CD4-positive, alpha-beta T cell (primary cell): ENCODE measurements around the gene SPATA21. TPM values are rescaled to one million over a fixed set of nuclear protein-coding genes. Genes with fewer than 3 reads are reported as not detected.
"Not testable (repeated sequence)": the region's sequence is repeated elsewhere in the genome, so short reads cannot be mapped to it uniquely, and the experiment has no call there.

Experiments used
- ATAC-seq: fragments of 200-7000 bp; cut with Tn5 transposase; one replicate; pipeline ENCODE4 v1.10.0; 2022; ENCODE audit warnings: mild to moderate bottlenecking; ENCODE audit not compliant: poor library complexity
- CTCF ChIA-PET: fragments of 350-600 bp; sonication (Branson Sonifier 250); formaldehyde crosslinking; loops from one replicate; lab custom pipeline; 2021; ENCODE audit warnings: antibody characterized with exemption, inconsistent platforms; lab: Charles Lee
- POLR2A ChIA-PET: fragments of 350-600 bp; sonication (Branson Sonifier 250); formaldehyde crosslinking; loops from one replicate; lab custom pipeline; 2021; ENCODE audit warnings: antibody characterized with exemption, inconsistent platforms; lab: Charles Lee
- DNase-seq, 14 experiments: peaks; one replicate each; pipeline ENCODE4 v3.0.0-alpha.2; 2013 to 2020; ENCODE audit warnings: mixed read lengths in 2 of 14
- H3K27ac ChIP-seq, 2 donors: one replicate each; pipeline versions ENCODE4 v1.5.1 to v1.7.0; 2013; ENCODE audit warnings: low read length in 2 of 2, low read depth in 1 of 2, mild to moderate bottlenecking in 1 of 2
- H3K27me3 ChIP-seq, 2 experiments: 1 replicate in 1 of 2; 2 replicates in 1 of 2; pipeline versions ENCODE4 v1.6.1 to v1.7.0; 2013; ENCODE audit warnings: low read length in 2 of 2, control low read depth in 1 of 2, mild to moderate bottlenecking in 1 of 2, moderate library complexity in 1 of 2; ENCODE audit not compliant: insufficient read depth in 2 of 2, control insufficient read depth in 1 of 2
- H3K36me3 ChIP-seq: one replicate; pipeline ENCODE4 v1.6.1; 2013; ENCODE audit warnings: low read length, control low read depth; ENCODE audit not compliant: insufficient read depth
- H3K4me1 ChIP-seq: one replicate; pipeline ENCODE4 v1.6.1; 2013; ENCODE audit warnings: low read length, control low read depth; ENCODE audit not compliant: insufficient read depth
- H3K4me3 ChIP-seq: one replicate; pipeline ENCODE4 v1.5.1; 2013; ENCODE audit warnings: mild to moderate bottlenecking, low read length, moderate library complexity
- H3K9me3 ChIP-seq, 2 experiments: 1 replicate in 1 of 2; 2 replicates in 1 of 2; pipeline versions ENCODE4 v1.6.1 to v1.7.0; 2013; ENCODE audit warnings: low read length in 2 of 2, mild to moderate bottlenecking in 2 of 2, control low read depth in 1 of 2, moderate library complexity in 1 of 2; ENCODE audit not compliant: control insufficient read depth in 1 of 2, insufficient read depth in 1 of 2
- H3K27ac Mint-ChIP-seq: one replicate; pipeline ENCODE4 v1.8.0; 2020; ENCODE audit warnings: mixed read lengths
- H3K27me3 Mint-ChIP-seq: one replicate; pipeline ENCODE4 v1.8.0; 2021; ENCODE audit warnings: mixed read lengths
- H3K36me3 Mint-ChIP-seq: one replicate; pipeline ENCODE4 v1.8.0; 2021; ENCODE audit warnings: low read depth, mixed read lengths
- H3K4me1 Mint-ChIP-seq: one replicate; pipeline ENCODE4 v1.8.0; 2021; ENCODE audit warnings: low read depth, mixed read lengths
- H3K4me3 Mint-ChIP-seq: one replicate; pipeline ENCODE4 v1.8.0; 2020; ENCODE audit warnings: mild to moderate bottlenecking, mixed read lengths
- H3K9me3 Mint-ChIP-seq: one replicate; pipeline ENCODE4 v1.8.0; 2020; ENCODE audit warnings: mixed read lengths
- CTCF ChIP-seq: fragments of 200-600 bp; IDR thresholded peaks from one replicate; pipeline ENCODE4 v1.8.0; 2022; ENCODE audit warnings: antibody characterized with exemption, mild to moderate bottlenecking
- intact Hi-C, 2 experiments: fragments of 100-400 bp; cut with DNase I in 1 of 2; cut with micrococcal nuclease in 1 of 2; formaldehyde crosslinking; loops; one replicate each; pipeline versions ENCODE4 v1.15.1 to v1.9.0; 2023 to 2025; cut with DNase I, micrococcal nuclease
- total RNA-seq, 174 experiments: library from RNA in 2 of 174; stranded (reverse) in 2 of 174; gene quantifications; one replicate each; pipeline ENCODE4 v1.2.3 and lab custom pipeline; 2021 to 2026

The SPATA21 gene
- total RNA-seq, 2 experiments from 2014 or later: not detected

GRCh38 chr1:16484501-16484835 lies 47.2 kb upstream of the SPATA21 start:
- no peak for ATAC-seq
- H3K9me3 Mint-ChIP-seq: no peaks in the 10 kb centered on the region
- Histone ChIP-seq H3K27me3 (no peaks in the 10 kb centered on the region), H3K4me3 (no peak overlapping the region), H3K36me3 (peaks cover 34% of the 10 kb centered on the region), H3K4me1 (no peaks in the 10 kb centered on the region), H3K27ac (no peak overlapping the region), H3K9me3 (no peaks in the 10 kb centered on the region)
- TF ChIP-seq CTCF: no peak
- no peak overlapping the region for H3K27ac Mint-ChIP-seq
- intact Hi-C loops: no loop called here
- H3K4me1 Mint-ChIP-seq: no peaks in the 10 kb centered on the region
- ChIA-PET CTCF (no interaction called here), POLR2A (interaction anchor here (0.5 kb wide), 1 partner anchor 15 kb away, joined by 3 read pairs; no protein-coding TSS in a partner anchor)
- H3K4me3 Mint-ChIP-seq: no peak overlapping the region
- H3K27me3 Mint-ChIP-seq: no peaks in the 10 kb centered on the region
- no peak for DNase-seq
- peaks cover 53% of the 10 kb centered on the region for H3K36me3 Mint-ChIP-seq

- peaks cover 33% of the 10 kb centered on the region for H3K36me3 ChIP-seq
- POLR2A ChIA-PET: interaction anchor here (0.5 kb wide), 1 partner anchor 16 kb away, joined by 3 read pairs; no protein-coding TSS in a partner anchor
- peaks cover 47% of the 10 kb centered on the region for H3K36me3 Mint-ChIP-seq
Observed at GRCh38 chr1:16483639-16484500, 46.6 kb upstream of the SPATA21 start.

GRCh38 chr1:16483146-16483545 lies 45.9 kb upstream of the SPATA21 start:
- peaks cover 47% of the 10 kb centered on the region for H3K36me3 Mint-ChIP-seq
- H3K4me1 Mint-ChIP-seq, H3K9me3 Mint-ChIP-seq, H3K27me3 Mint-ChIP-seq, H3K27me3 ChIP-seq, ATAC-seq, H3K4me1 ChIP-seq, H3K4me3 Mint-ChIP-seq, H3K27ac Mint-ChIP-seq, H3K4me3 ChIP-seq, CTCF ChIA-PET, H3K27ac ChIP-seq, H3K9me3 ChIP-seq, intact Hi-C loops, DNase-seq, POLR2A ChIA-PET: not testable (repeated sequence)
- peaks cover 35% of the 10 kb centered on the region for H3K36me3 ChIP-seq

More at GRCh38 chr1:16483639-16484500, 46.6 kb upstream of the SPATA21 start:
- ATAC-seq, H3K9me3 Mint-ChIP-seq, DNase-seq, intact Hi-C loops, H3K27ac ChIP-seq, H3K4me1 ChIP-seq, H3K4me3 ChIP-seq, CTCF ChIA-PET, H3K4me3 Mint-ChIP-seq, H3K27me3 ChIP-seq, H3K9me3 ChIP-seq, H3K27me3 Mint-ChIP-seq, H3K27ac Mint-ChIP-seq, H3K4me1 Mint-ChIP-seq: not testable (repeated sequence)

GRCh38 chr1:16478091-16478490 lies 40.9 kb upstream of the SPATA21 start:
- H3K4me3 Mint-ChIP-seq: no peak overlapping the region
- no peak for ATAC-seq
- peaks cover 55% of the 10 kb centered on the region for H3K36me3 Mint-ChIP-seq
- intact Hi-C loops: no loop called here
- POLR2A ChIA-PET: no interaction called here
- Histone ChIP-seq H3K4me3 (no peak overlapping the region), H3K36me3 (peaks cover 49% of the 10 kb centered on the region), H3K27me3 (no peaks in the 10 kb centered on the region), H3K27ac (no peak overlapping the region), H3K9me3 (no peaks in the 10 kb centered on the region), H3K4me1 (no peaks in the 10 kb centered on the region)
- H3K27ac Mint-ChIP-seq: no peak overlapping the region
- DNase-seq: no peak
- TF ChIP-seq CTCF: no peak
- CTCF ChIA-PET: no interaction called here
- no peaks in the 10 kb centered on the region for H3K4me1 Mint-ChIP-seq
- no peaks in the 10 kb centered on the region for H3K27me3 Mint-ChIP-seq
- H3K9me3 Mint-ChIP-seq: no peaks in the 10 kb centered on the region

- H3K4me3 ChIP-seq, intact Hi-C loops, H3K27ac ChIP-seq, H3K27me3 ChIP-seq, DNase-seq, H3K9me3 Mint-ChIP-seq, H3K4me1 ChIP-seq, H3K27ac Mint-ChIP-seq, H3K4me1 Mint-ChIP-seq, ATAC-seq, H3K4me3 Mint-ChIP-seq, H3K27me3 Mint-ChIP-seq, CTCF ChIA-PET, H3K9me3 ChIP-seq, POLR2A ChIA-PET: not testable (repeated sequence)
- H3K36me3 Mint-ChIP-seq: peaks cover 62% of the 10 kb centered on the region
- peaks cover 42% of the 10 kb centered on the region for H3K36me3 ChIP-seq
Observed at GRCh38 chr1:16475771-16476770, 38.8 kb upstream of the SPATA21 start.
